Pancreas (tissue), 10 donors: ENCODE data around the gene SGO2. TPM values are rescaled to one million over a fixed set of nuclear protein-coding genes. Genes with fewer than 3 reads are reported as not detected.

Experiments used
- ATAC-seq, 4 donors: fragments of 200-7000 bp; cut with Tn5 transposase; one replicate each; pipeline versions ENCODE4 v1.8.0 to v1.9.1; 2020; ENCODE audit warnings: mild to moderate bottlenecking in 4 of 4, moderate library complexity in 4 of 4
- DNase-seq, 6 donors: peaks; one replicate each; pipeline ENCODE4 v3.0.0-alpha.2; 2020
- FAIRE-seq: peaks from 2 replicates; lab custom pipeline; 2012; peaks lifted over from hg19 to GRCh38; lab: Jason Lieb, UNC
- H3K27ac ChIP-seq, 4 donors: fragments of 200-600 bp; sonication (generic); 1 replicate in 3 of 4; 2 replicates in 1 of 4; pipeline versions ENCODE4 v1.5.0 to v1.8.0; 2020
- H3K27me3 ChIP-seq, 4 donors: fragments of 200-600 bp; one replicate each; pipeline ENCODE4 v1.8.0; 2021
- H3K36me3 ChIP-seq, 3 donors: fragments of 200-600 bp; sonication (generic) in 1 of 3; one replicate each; pipeline versions ENCODE4 v1.5.0 to v1.8.0; 2020 to 2021
- H3K4me1 ChIP-seq, 3 donors: fragments of 200-600 bp; one replicate each; pipeline ENCODE4 v1.8.0; 2021
- H3K4me3 ChIP-seq, 4 donors: fragments of 200-600 bp; sonication (generic) in 2 of 4; one replicate each; pipeline versions ENCODE4 v1.5.0 to v1.8.0; 2020 to 2021
- H3K9me3 ChIP-seq, 4 donors: fragments of 200-600 bp; one replicate each; pipeline ENCODE4 v1.8.0; 2021
- WGBS, 2 donors: extraction: QIAGEN DNeasy Blood & Tissue Kit; methylation state at CpG; one replicate each; pipeline ENCODE4 v1.1.7; 2013; 5-methylcytosine and 5-hydroxymethylcytosine counted together
- intact Hi-C, 3 donors: fragments of 100-400 bp; cut with DNase I; formaldehyde crosslinking; loops; one replicate each; pipeline versions ENCODE4 v1.11.1 to v1.14.2; 2022
- polyA plus RNA-seq, 2 donors: library from polyadenylated mRNA; stranded (reverse); fragments of 200-250 nt; gene quantifications; one replicate each; pipeline ENCODE4 v1.2.3, GENCODE V29; 2013
- total RNA-seq, 6 donors: library from RNA; stranded (reverse); fragmentation: NEBNext Ultra II Directional in 4 of 6; extraction: Animal tissue kit (Norgen Biotek cat#: 25700) in 4 of 6; gene quantifications; one replicate each; pipeline versions ENCODE4 v1.2.1 to v1.2.4, GENCODE V29; 2021 to 2023
- TF ChIP-seq, protein P1 (sequence below), 4 donors: fragments of 200-600 bp; sonication (generic) in 3 of 4; IDR thresholded peaks; one replicate each; pipeline versions ENCODE4 v1.5.0 to v1.8.0; 2021; ENCODE audit warnings: antibody characterized with exemption in 4 of 4
- donor health status: healthy with polysubstance abuse.
- donor health status: DM: no; HTN: no; CAD: no; lungs with moderate emphysema.
- donor health status: DM: no; HTN: no; CAD: no.
- donor health status: control.
- donor health status: control.
- donor health status: Bipolar disorder and iron deficiency.
- donor health status: DM: yes; HTN: yes; CAD: no.
- donor health status: DM: no; HTN: no; CAD: no.
- donor health status: DM: no; HTN: no; CAD: no.
- donor health status: DM: yes; HTN: yes; CAD: no.

Gene SGO2
- total and polyA plus RNA-seq, 8 donors = 0.27 to 0.83 (median 0.52) TPM

DNA sequence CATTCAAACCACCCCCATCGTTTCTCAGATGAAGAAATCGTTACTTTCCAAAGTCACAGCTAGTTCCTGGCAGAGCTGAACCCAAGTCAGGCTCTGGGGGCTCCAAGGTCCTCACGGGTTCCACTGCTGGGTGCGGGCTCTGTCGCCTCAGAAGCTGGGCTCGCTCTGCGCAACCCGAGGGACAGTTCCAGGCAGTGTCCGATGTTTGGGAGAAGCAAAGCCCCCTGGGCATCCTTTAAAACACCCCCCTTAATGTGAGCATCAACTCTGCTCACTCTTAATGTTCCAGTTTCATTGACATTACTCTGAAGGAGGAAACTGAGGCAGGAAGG lies 60.6 kb downstream of the SGO2 start:
- Histone ChIP-seq H3K27me3 (no peaks in the 10 kb centered on the region), H3K4me1 (peaks cover 12 to 36% (median 33%) of the 10 kb centered on the region in 3 donors), H3K27ac (peak overlapping the region in 3 of 4 donors; percentile 35 to 91 (median 89)), H3K9me3 (no peaks in the 10 kb centered on the region), H3K36me3 (no peaks in the 10 kb centered on the region), H3K4me3 (peak overlapping the region; percentile 46 to 60 (median 50))
- intact Hi-C loops = loop anchor here in 1 of 3 donors (10.0 kb wide), 1 partner anchor 88 kb away; no protein-coding TSS in a partner anchor
- 29 to 35% methylated on average over 9 of the region's 9 CpGs for WGBS, 2 donors
- DNase-seq = peak in 3 of 6 donors; percentile 32 to 64 (median 51)
- TF ChIP-seq, protein P1, sequence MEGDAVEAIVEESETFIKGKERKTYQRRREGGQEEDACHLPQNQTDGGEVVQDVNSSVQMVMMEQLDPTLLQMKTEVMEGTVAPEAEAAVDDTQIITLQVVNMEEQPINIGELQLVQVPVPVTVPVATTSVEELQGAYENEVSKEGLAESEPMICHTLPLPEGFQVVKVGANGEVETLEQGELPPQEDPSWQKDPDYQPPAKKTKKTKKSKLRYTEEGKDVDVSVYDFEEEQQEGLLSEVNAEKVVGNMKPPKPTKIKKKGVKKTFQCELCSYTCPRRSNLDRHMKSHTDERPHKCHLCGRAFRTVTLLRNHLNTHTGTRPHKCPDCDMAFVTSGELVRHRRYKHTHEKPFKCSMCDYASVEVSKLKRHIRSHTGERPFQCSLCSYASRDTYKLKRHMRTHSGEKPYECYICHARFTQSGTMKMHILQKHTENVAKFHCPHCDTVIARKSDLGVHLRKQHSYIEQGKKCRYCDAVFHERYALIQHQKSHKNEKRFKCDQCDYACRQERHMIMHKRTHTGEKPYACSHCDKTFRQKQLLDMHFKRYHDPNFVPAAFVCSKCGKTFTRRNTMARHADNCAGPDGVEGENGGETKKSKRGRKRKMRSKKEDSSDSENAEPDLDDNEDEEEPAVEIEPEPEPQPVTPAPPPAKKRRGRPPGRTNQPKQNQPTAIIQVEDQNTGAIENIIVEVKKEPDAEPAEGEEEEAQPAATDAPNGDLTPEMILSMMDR (IDR thresholded peaks at IDR 0.05) = no peak
- no peak for FAIRE-seq
- peak in 3 of 4 donors; percentile 8 to 43 (median 28) for ATAC-seq

DNA sequence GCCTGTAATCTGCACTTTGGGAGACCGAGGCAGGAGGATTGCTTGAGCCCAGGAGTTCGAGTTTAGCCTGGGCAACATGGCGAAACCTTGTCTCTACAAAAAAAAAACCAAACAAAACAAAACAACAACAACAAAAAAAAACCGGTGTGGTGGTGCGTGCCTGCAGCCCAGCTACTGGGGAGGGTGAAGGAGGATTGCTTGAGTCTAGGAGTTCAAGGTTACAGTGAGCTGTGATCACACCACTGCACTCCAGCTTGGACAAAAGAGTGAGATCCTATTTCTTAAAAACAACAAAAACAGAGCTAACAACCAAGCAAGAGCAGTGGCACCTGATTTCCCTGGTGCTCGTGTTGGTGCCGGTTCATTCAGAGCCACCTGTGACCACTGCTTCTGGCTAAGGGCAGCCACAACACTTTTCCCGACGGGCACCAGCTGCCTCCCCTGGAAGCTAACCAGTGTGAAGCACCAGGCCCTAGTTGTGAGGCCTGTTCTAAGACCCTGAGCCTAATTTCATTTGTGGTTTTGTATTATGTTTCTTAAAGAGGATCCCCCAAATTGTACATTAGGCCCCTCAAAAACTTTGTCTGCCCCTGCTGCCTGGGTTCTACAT lies 61.1 kb downstream of the SGO2 start:
- ATAC-seq = peak; percentile 18 to 45 (median 36)
- TF ChIP-seq, protein P1 (IDR thresholded peaks at IDR 0.05) = no peak
- DNase-seq = peak in 2 of 6 donors; percentile 14 to 27
- Histone ChIP-seq H3K36me3 (no peaks in the 10 kb centered on the region), H3K27me3 (no peaks in the 10 kb centered on the region), H3K9me3 (no peaks in the 10 kb centered on the region), H3K4me3 (peak overlapping the region; percentile 46 to 60 (median 50)), H3K4me1 (peaks cover 17 to 41% (median 38%) of the 10 kb centered on the region in 3 donors), H3K27ac (peak overlapping the region in 3 of 4 donors; percentile 35 to 91 (median 89))
- intact Hi-C loops = loop anchor here in 1 of 3 donors (10.0 kb wide), 1 partner anchor 88 kb away; no protein-coding TSS in a partner anchor
- FAIRE-seq = no peak
- WGBS, 2 donors = 41 to 44% methylated on average over 9 of the region's 9 CpGs

DNA sequence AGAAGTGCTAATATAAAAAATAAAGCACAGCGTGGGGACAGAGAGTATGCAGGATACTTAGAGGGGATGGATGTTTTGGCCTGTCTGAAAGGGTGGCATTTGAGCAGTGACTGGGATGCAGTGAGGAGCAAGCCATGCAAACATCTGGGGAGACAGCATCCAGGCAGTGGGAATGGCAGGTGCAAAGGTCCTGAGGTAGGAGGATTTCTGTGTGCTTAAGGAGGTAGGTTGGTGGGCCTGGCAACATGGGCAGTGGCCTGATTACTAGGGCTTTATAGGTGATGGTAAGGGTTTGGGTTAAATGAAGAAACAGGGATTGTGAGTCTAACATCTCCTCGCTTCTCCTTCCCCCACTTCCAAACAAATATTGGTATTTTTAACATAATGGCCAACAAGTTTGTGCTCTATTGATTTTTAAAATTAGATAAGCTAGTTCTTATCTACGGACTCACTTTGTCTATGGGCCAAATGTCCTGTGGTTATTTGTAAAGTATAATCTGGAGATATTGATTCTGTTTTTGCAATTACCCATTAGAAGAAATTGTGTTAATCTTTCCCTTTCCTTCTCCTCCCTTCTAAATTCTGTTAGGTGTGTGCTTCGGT lies 62.2 kb downstream of the SGO2 start:
- Histone ChIP-seq H3K4me1 (peaks cover 17 to 51% (median 41%) of the 10 kb centered on the region in 3 donors), H3K4me3 (peak overlapping the region in 1 of 4 donors; percentile 60), H3K27me3 (no peaks in the 10 kb centered on the region), H3K27ac (peak overlapping the region in 3 of 4 donors; percentile 35 to 91 (median 89)), H3K36me3 (no peaks in the 10 kb centered on the region), H3K9me3 (no peaks in the 10 kb centered on the region)
- ATAC-seq = peak in 2 of 4 donors; percentile 3 to 7
- TF ChIP-seq, protein P1 (IDR thresholded peaks at IDR 0.05) = no peak
- peak in 2 of 6 donors; percentile 16 to 58 for DNase-seq
- WGBS, 2 donors = 22 to 24% methylated on average over 4 of the region's 4 CpGs
- no peak for FAIRE-seq
- intact Hi-C loops = loop anchor here in 1 of 3 donors (10.0 kb wide), 1 partner anchor 87 kb away; no protein-coding TSS in a partner anchor

DNA sequence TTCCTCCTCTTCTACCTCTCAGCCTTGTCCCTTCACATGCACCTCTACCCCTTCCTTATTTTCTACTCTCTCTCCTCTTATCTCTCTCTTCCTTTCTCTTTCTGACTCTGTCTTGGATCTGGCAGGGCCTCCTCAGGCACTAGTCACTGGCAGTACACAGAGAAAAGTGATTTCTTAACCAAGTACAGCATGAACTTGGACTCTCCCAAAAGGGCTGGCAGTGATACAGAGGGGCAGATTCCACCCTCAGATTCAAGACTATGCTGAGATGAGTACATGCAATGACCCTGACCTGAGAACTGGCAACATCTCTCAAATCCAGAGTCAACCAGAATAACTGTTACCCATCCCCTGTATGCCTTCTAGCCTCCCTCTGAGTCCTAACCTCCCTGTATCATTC lies 64.1 kb downstream of the SGO2 start:
- Histone ChIP-seq H3K36me3 (peaks cover 0 to under 1% (median 0%) of the 10 kb centered on the region in 3 donors), H3K27me3 (no peaks in the 10 kb centered on the region), H3K4me1 (peaks cover 17 to 67% (median 48%) of the 10 kb centered on the region in 3 donors), H3K27ac (peak overlapping the region in 2 of 4 donors; percentile 89 to 91), H3K9me3 (no peaks in the 10 kb centered on the region), H3K4me3 (no peak overlapping the region)
- no peak for ATAC-seq
- intact Hi-C loops = loop anchor here in 1 of 3 donors (10.0 kb wide), 1 partner anchor 65 kb away; no protein-coding TSS in a partner anchor
- DNase-seq = no peak
- FAIRE-seq = no peak
- TF ChIP-seq, protein P1 (IDR thresholded peaks at IDR 0.05) = no peak
